ENCODE data around the gene CRYGB. TPM values are rescaled to one million over a fixed set of nuclear protein-coding genes. Genes with fewer than 3 reads are reported as not detected.
"Not testable (repeated sequence)": the region's sequence is repeated elsewhere in the genome, so short reads cannot be mapped to it uniquely, and the experiment has no call there.

Gene CRYGB
- total RNA-seq, 1 donor from 2014 or later: not detected

- ATAC-seq (no peak), DNase-seq (no peak)
- intact Hi-C loops (cut with micrococcal nuclease): no loop called here
These were observed 10.5 kb upstream of the CRYGB start for GRCh38 chr2:208156439-208156838.

- DNase-seq (no peak), ATAC-seq (no peak)
- intact Hi-C loops (cut with micrococcal nuclease): no loop called here
These were observed 7.2 kb upstream of the CRYGB start for GRCh38 chr2:208153156-208153555.

- ATAC-seq (no peak), DNase-seq (no peak)
- intact Hi-C loops (cut with micrococcal nuclease): no loop called here
These were observed 5.0 kb upstream of the CRYGB start for GRCh38 chr2:208150956-208151355.

GRCh38 chr2:208150094-208150493 lies 4.1 kb upstream of the CRYGB start:
- intact Hi-C loops (cut with micrococcal nuclease): no loop called here
- no peak for ATAC-seq
- no peak for DNase-seq

GRCh38 chr2:208148803-208149202 lies 2.8 kb upstream of the CRYGB start:
- DNase-seq (no peak), ATAC-seq (no peak)
- intact Hi-C loops (cut with micrococcal nuclease): no loop called here

GRCh38 chr2:208147759-208148158 lies 1.8 kb upstream of the CRYGB start:
- intact Hi-C loops (cut with micrococcal nuclease): no loop called here
- no peak for ATAC-seq

GRCh38 chr2:208147008-208147407 lies 1.1 kb upstream of the CRYGB start:
- DNase-seq (no peak), ATAC-seq (no peak)
- intact Hi-C loops (cut with micrococcal nuclease): no loop called here

More at GRCh38 chr2:208147759-208148158, 1.8 kb upstream of the CRYGB start:
- no peak for DNase-seq

GRCh38 chr2:208142925-208143799 lies 2.8 kb downstream of the CRYGB start:
- intact Hi-C loops (cut with micrococcal nuclease): no loop called here

GRCh38 chr2:208142240-208142924 lies 3.6 kb downstream of the CRYGB start:
- no peak for ATAC-seq
- DNase-seq: no peak
- intact Hi-C loops (cut with micrococcal nuclease): no loop called here

More at GRCh38 chr2:208142925-208143799, 2.8 kb downstream of the CRYGB start:
- ATAC-seq (no peak), DNase-seq (no peak)

- DNase-seq: no peak
- ATAC-seq: no peak
- intact Hi-C loops (cut with micrococcal nuclease): no loop called here
These were observed 6.5 kb downstream of the CRYGB start for GRCh38 chr2:208139447-208139846.

GRCh38 chr2:208138334-208138733 lies 7.6 kb downstream of the CRYGB start:
- ATAC-seq; DNase-seq; intact Hi-C loops (cut with micrococcal nuclease): not testable (repeated sequence)

GRCh38 chr2:208136716-208137094 lies 9.3 kb downstream of the CRYGB start:
- intact Hi-C loops (cut with micrococcal nuclease): no loop called here
- no peak for ATAC-seq
- DNase-seq: no peak

GRCh38 chr2:208135794-208136715 lies 9.9 kb downstream of the CRYGB start:
- DNase-seq (no peak), ATAC-seq (no peak)
- intact Hi-C loops (cut with micrococcal nuclease): no loop called here

- intact Hi-C loops (cut with micrococcal nuclease): no loop called here
- no peak for DNase-seq
- ATAC-seq: no peak
These were observed 10.9 kb downstream of the CRYGB start for GRCh38 chr2:208134928-208135586.

- DNase-seq (no peak), ATAC-seq (no peak)
- intact Hi-C loops (cut with micrococcal nuclease): no loop called here
These were observed 15.2 kb downstream of the CRYGB start for GRCh38 chr2:208130712-208131110.

- DNase-seq (no peak), ATAC-seq (no peak)
- intact Hi-C loops (cut with micrococcal nuclease): no loop called here
These were observed 15.9 kb downstream of the CRYGB start, which contains the start of gene CRYGC for GRCh38 chr2:208129744-208130711. Gene CRYGC (minus strand): TSS chr2:208129828. CDS start chr2:208129792, 36 bp downstream.

- ATAC-seq (no peak), DNase-seq (no peak)
- intact Hi-C loops (cut with micrococcal nuclease): no loop called here
These were observed 17.8 kb downstream of the CRYGB start for GRCh38 chr2:208128136-208128535.

- intact Hi-C loops (cut with micrococcal nuclease): no loop called here
- no peak for ATAC-seq
- no peak for DNase-seq
These were observed 18.9 kb downstream of the CRYGB start for GRCh38 chr2:208127090-208127489.
